ENCODE data around the gene KL. TPM values are rescaled to one million over a fixed set of nuclear protein-coding genes. Genes with fewer than 3 reads are reported as not detected.
A peak's percentile ranks its signal among the peaks of the same experiment; 100 is the strongest.

KL gene
- total RNA-seq, 2 experiments from 2014 or later: 0.35 to 0.37 TPM

DNA sequence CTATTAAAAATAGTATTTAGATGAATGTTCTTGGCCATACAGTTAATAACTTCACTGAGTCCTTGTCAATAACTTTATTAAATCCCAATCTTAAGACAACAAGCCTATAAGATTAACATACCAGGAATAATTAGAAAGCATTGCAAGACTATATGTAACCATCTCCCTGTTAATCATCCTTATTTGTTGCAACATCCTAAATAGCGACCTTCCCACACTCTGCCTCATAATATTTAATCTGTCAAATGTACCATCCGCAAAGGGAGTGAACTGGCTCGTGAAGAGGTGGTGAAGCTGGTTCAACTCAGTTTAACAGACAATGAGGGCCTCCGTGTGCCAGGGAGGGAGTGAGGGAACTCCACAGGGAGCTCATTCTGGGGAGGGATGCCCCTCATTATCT, 33.9 kb downstream of the KL start:
- ATAC-seq (no peak), DNase-seq (no peak)
- POLR2A ChIA-PET: no interaction called here
- intact Hi-C loops (cut with DNase I, micrococcal nuclease): no loop called here
- no peaks in the 10 kb centered on the region for H3K9me3 Mint-ChIP-seq (ENCODE audit: low read depth)
- peaks cover 6% of the 10 kb centered on the region for H3K27me3 Mint-ChIP-seq
- no peaks in the 10 kb centered on the region for H3K36me3 Mint-ChIP-seq (ENCODE audit: low read depth)
- no peaks in the 10 kb centered on the region for H3K4me1 Mint-ChIP-seq
- CTCF ChIA-PET: no interaction called here
- no peak overlapping the region for H3K4me3 Mint-ChIP-seq
- no peak overlapping the region for H3K27ac Mint-ChIP-seq

DNA sequence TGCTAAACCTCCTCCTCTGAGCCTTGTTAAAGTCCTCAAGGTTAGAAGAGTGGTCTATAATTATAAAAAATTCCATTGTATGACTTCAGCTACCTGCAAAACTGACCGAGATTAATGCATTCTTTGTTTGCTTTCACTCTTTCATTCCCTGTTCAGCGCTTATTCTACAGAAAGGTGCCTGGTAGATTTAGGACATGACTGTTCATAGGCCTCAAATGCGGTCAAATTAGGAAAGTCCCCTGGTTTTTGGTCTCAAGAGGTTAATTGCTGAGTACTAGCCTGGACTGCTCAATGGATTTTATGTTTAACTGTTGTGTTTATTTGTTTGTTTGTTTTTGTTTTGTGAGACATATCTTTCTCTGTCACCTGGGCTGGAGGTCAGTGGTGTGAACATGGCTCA, 35.4 kb downstream of the KL start:
- Mint-ChIP-seq H3K9me3 (ENCODE audit: low read depth) (no peaks in the 10 kb centered on the region), H3K36me3 (ENCODE audit: low read depth) (no peaks in the 10 kb centered on the region), H3K4me1 (no peaks in the 10 kb centered on the region), H3K27me3 (peaks cover 9% of the 10 kb centered on the region), H3K27ac (no peak overlapping the region), H3K4me3 (no peak overlapping the region)
- DNase-seq (no peak), ATAC-seq (no peak)
- ChIA-PET POLR2A (no interaction called here), CTCF (no interaction called here)
- intact Hi-C loops (cut with DNase I, micrococcal nuclease): no loop called here

DNA sequence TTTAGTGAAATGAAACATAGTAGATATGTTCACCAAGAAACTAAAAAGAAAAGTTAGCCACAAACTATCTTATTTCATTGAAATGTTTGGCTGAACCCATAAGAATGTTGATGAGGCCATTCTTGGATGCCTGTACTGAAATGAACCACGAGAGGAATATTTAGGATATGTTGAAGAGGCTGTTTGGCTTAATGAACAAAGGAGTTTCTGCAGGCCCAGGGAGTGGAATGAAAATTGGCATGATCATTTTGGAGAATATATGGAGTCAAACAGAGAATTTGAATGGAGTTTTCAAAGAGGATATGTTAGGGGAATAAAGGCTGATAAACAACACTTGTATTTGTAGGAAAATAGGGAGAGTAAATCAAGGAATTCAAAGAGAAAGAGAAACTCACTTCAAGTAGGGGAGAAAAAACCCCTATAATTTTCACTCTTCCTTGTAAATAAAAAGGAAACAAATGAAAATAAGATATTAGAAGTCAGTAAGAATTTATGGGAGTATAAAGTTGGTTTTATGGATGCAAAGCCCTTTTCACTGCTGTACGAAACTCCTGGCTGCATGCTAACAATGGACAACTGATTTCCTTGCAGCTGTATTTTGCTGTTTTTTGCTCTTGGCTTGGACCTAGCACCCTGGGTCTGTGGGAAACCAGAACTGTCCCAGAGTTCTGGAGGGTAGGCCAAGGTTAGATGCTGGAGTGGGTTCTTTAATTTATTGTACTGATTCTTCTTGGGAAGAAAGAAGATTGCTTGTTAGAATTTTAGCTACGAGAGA, 36.5 kb downstream of the KL start:
- POLR2A ChIA-PET: no interaction called here
- no peaks in the 10 kb centered on the region for H3K9me3 Mint-ChIP-seq (ENCODE audit: low read depth)
- H3K27me3 Mint-ChIP-seq: peaks cover 5% of the 10 kb centered on the region
- CTCF ChIA-PET: no interaction called here
- ATAC-seq (no peak), DNase-seq (no peak)
- no peaks in the 10 kb centered on the region for H3K36me3 Mint-ChIP-seq (ENCODE audit: low read depth)
- no peak overlapping the region for H3K27ac Mint-ChIP-seq
- intact Hi-C loops (cut with DNase I, micrococcal nuclease): no loop called here
- no peaks in the 10 kb centered on the region for H3K4me1 Mint-ChIP-seq
- H3K4me3 Mint-ChIP-seq: no peak overlapping the region

DNA sequence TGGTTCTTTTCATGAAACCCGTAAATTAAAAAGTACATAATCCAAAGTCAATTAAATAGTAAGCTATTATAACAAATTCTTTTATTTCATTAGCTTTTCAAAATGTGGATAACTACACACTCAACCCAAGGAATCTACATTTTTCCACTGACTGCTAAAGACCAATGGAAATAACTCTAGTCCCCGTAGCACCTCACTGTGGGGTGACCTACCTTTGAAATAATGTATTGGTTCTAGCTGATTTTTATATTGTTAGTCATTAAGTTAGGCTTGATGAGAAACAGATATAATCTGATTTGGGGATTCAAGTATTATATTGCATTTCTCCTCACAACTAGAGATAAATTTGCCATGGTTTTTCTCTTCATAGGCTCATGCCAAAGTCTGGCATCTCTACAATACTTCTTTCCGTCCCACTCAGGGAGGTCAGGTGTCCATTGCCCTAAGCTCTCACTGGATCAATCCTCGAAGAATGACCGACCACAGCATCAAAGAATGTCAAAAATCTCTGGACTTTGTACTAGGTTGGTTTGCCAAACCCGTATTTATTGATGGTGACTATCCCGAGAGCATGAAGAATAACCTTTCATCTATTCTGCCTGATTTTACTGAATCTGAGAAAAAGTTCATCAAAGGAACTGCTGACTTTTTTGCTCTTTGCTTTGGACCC, 37.3 kb downstream of the KL start:
- Mint-ChIP-seq H3K9me3 (ENCODE audit: low read depth) (no peaks in the 10 kb centered on the region), H3K36me3 (ENCODE audit: low read depth) (no peaks in the 10 kb centered on the region), H3K27me3 (peaks cover 7% of the 10 kb centered on the region), H3K4me1 (no peaks in the 10 kb centered on the region), H3K4me3 (no peak overlapping the region), H3K27ac (no peak overlapping the region)
- intact Hi-C loops (cut with DNase I, micrococcal nuclease): no loop called here
- ChIA-PET CTCF (no interaction called here), POLR2A (no interaction called here)
- DNase-seq (no peak), ATAC-seq (no peak)

DNA sequence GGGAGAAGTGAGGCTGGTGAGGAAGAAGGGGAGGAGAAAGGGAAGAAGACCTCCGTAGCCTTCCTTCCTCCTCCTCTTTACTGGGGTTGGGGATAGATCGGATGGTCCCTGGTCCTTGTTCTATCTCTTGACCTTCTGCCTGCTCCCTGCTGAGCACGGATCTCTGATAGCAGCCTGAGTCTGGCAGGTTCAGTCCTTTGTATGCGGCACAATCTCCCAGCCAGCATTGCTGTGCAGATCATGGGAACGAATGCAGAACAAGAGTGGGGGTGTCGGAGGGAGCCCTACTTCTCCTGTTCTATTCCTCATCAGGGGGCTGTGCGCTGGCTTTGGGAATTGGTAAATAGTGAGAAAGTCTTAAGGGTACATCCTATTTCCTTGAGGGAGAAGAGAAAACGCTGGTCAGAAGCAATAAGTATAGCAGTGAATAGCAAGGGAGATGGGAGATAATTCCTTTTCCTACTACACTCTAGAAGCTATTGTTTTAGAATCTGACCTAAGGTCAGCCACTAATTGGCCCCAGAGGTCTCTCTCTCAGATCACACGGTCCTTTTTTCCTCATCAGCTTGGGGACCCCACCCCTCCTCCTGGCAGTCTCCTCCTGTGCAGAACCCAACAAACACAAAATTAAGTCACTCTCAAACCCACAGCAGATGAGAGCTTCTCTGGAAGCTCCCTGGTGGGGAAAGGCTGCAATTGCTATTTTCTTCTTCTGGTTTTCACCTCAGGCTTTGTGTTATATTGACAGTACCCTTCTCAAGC, 41.0 kb downstream of the KL start:
- intact Hi-C loops (cut with DNase I, micrococcal nuclease): no loop called here
- ATAC-seq: no peak
- H3K9me3 Mint-ChIP-seq (ENCODE audit: low read depth): no peaks in the 10 kb centered on the region
- H3K27ac Mint-ChIP-seq: no peak overlapping the region
- peaks cover 4% of the 10 kb centered on the region for H3K27me3 Mint-ChIP-seq
- ChIA-PET CTCF (interaction anchor here (0.7 to 0.9 kb wide), 2 partner anchors 26 to 579 kb away, joined by 3 read pairs; no protein-coding TSS in a partner anchor), POLR2A (no interaction called here)
- no peak overlapping the region for H3K4me3 Mint-ChIP-seq
- H3K36me3 Mint-ChIP-seq (ENCODE audit: low read depth): no peaks in the 10 kb centered on the region
- no peaks in the 10 kb centered on the region for H3K4me1 Mint-ChIP-seq
- DNase-seq: no peak

DNA sequence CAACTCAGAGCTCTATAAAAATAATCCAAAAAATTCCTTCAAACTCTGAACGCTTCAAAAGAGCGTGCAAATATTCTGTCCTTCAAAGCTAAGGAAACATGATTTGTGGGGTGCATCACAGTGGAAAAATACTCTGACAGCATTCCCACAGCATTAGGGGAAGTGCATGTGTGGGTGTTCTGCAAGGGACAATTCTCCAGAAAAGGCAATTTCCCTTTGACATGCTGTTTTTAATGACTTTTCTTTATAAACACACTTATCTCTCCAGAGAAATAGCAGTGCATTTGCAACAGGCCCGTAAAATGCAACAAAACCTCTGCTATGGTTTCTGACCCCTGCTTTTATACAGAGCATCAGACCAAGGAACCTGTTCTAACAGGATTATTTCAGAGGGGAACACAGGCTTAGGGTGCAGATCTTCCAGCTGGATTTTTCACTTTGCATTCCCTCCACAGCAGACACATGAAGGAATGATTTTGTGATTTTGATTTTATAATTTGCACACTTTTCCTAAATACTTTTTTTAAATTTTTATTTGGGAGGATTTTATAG, 42.6 kb downstream of the KL start:
- ATAC-seq (no peak), DNase-seq (no peak)
- no peaks in the 10 kb centered on the region for H3K9me3 Mint-ChIP-seq (ENCODE audit: low read depth)
- intact Hi-C loops (cut with DNase I, micrococcal nuclease): no loop called here
- H3K4me1 Mint-ChIP-seq: no peaks in the 10 kb centered on the region
- no peaks in the 10 kb centered on the region for H3K36me3 Mint-ChIP-seq (ENCODE audit: low read depth)
- ChIA-PET CTCF (interaction anchor here (0.6 kb wide), 1 partner anchor 22 kb away, joined by 3 read pairs; no protein-coding TSS in a partner anchor), POLR2A (no interaction called here)
- H3K27ac Mint-ChIP-seq: no peak overlapping the region
- peaks cover 4% of the 10 kb centered on the region for H3K27me3 Mint-ChIP-seq
- no peak overlapping the region for H3K4me3 Mint-ChIP-seq

DNA sequence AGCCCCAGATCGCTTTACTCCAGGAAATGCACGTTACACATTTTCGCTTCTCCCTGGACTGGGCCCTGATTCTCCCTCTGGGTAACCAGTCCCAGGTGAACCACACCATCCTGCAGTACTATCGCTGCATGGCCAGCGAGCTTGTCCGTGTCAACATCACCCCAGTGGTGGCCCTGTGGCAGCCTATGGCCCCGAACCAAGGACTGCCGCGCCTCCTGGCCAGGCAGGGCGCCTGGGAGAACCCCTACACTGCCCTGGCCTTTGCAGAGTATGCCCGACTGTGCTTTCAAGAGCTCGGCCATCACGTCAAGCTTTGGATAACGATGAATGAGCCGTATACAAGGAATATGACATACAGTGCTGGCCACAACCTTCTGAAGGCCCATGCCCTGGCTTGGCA, 44.6 kb downstream of the KL start:
- H3K27ac Mint-ChIP-seq: no peak overlapping the region
- CTCF ChIA-PET: no interaction called here
- H3K36me3 Mint-ChIP-seq (ENCODE audit: low read depth): no peaks in the 10 kb centered on the region
- POLR2A ChIA-PET: no interaction called here
- H3K4me3 Mint-ChIP-seq: no peak overlapping the region
- H3K4me1 Mint-ChIP-seq: no peaks in the 10 kb centered on the region
- intact Hi-C loops (cut with DNase I, micrococcal nuclease): no loop called here
- no peak for DNase-seq
- peaks cover 4% of the 10 kb centered on the region for H3K27me3 Mint-ChIP-seq
- no peaks in the 10 kb centered on the region for H3K9me3 Mint-ChIP-seq (ENCODE audit: low read depth)
- ATAC-seq: no peak

DNA sequence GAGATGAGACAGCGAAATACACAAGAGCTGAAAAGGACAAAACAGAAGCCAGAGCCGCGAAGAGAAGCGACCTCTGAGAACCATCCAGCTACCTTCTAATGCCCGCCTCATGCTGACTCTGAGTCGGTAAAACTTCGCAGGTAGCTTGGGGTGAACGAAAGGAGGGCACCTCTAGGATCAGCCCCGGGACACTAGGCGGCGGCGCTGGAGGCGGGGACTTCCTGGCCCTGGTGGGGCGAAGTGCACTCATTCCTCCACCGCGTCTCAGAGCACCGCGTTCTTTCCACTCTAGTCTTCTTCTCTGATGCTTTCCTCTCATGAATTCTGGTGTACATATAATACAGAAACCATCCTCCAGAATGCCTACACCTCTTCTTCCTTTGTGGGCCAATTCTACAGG, 50.1 kb downstream of the KL start:
- no peaks in the 10 kb centered on the region for H3K36me3 Mint-ChIP-seq (ENCODE audit: low read depth)
- ChIA-PET CTCF (no interaction called here), POLR2A (no interaction called here)
- intact Hi-C loops (cut with DNase I, micrococcal nuclease): no loop called here
- no peak overlapping the region for H3K4me3 Mint-ChIP-seq
- no peak for DNase-seq
- H3K4me1 Mint-ChIP-seq: no peaks in the 10 kb centered on the region
- H3K9me3 Mint-ChIP-seq (ENCODE audit: low read depth): no peaks in the 10 kb centered on the region
- no peak overlapping the region for H3K27ac Mint-ChIP-seq
- no peak for ATAC-seq
- H3K27me3 Mint-ChIP-seq: no peaks in the 10 kb centered on the region

DNA sequence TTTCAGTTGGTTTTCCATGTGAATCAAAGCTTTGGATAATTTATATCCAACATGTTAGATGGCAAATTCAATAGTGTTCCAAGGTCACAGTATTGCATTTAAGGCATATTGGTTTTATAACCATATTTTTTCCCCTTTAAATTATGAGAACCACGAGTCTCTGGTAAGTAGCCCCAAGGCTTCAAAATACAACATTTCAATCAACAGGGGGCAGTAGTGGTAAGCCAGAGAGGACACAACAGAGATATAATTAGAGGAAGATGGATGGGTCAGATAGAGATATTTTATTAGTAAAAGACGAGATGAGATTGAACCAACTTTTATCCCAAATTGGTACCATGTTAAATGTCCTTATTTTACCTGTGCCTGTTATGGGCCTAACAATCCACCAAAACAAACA, 53.1 kb downstream of the KL start:
- POLR2A ChIA-PET: no interaction called here
- Mint-ChIP-seq H3K4me1 (no peaks in the 10 kb centered on the region), H3K9me3 (ENCODE audit: low read depth) (no peaks in the 10 kb centered on the region), H3K4me3 (no peak overlapping the region), H3K27me3 (no peaks in the 10 kb centered on the region), H3K36me3 (ENCODE audit: low read depth) (no peaks in the 10 kb centered on the region), H3K27ac (no peak overlapping the region)
- no peak for DNase-seq
- CTCF ChIA-PET: no interaction called here
- ATAC-seq: no peak
- intact Hi-C loops (cut with DNase I, micrococcal nuclease): no loop called here

DNA sequence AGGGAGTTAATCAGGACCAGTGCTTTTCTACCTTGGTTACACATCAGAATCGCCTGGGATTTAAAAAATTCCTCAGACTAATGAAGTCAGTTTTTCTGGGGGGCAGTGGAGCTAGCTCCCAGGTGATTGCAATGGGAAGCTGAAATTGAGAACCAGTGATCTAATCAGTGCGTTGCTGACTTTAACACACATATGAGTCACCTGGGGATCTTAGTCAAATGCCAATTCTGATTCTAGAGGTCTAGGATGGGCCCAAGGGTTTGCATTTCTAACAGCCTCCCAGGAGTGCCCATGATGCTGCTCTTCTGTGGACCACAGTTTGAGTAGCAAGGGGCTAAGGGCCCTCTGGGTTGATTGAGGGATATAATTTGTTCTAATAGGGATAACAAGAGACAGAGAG, 54.5 kb downstream of the KL start:
- intact Hi-C loops (cut with DNase I, micrococcal nuclease): no loop called here

DNA sequence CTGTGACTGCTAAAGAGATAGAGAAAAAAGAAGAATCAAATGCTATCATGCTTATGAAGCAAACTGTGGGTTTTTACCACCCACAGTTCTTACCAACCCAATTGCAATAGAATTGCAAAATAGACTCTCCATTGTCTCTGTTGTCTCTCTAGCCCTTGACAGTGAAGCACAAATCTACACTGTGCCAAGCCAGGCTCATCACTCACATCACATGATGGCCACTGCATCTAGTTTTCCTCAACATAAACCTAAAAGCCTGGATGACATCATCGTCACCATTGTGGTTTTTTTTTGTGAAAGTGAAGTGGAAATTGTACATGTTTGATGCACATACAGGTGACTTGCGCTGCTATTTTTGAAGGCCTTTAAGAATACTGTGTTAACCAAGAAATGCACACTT, 56.1 kb downstream of the KL start:
- Mint-ChIP-seq H3K27me3 (no peaks in the 10 kb centered on the region), H3K9me3 (ENCODE audit: low read depth) (no peaks in the 10 kb centered on the region), H3K4me3 (no peak overlapping the region), H3K27ac (no peak overlapping the region), H3K36me3 (ENCODE audit: low read depth) (no peaks in the 10 kb centered on the region), H3K4me1 (no peaks in the 10 kb centered on the region)
- ChIA-PET CTCF (no interaction called here), POLR2A (no interaction called here)
- ATAC-seq: peak; percentile 55
- intact Hi-C loops (cut with DNase I, micrococcal nuclease): no loop called here
- no peak for DNase-seq

More for the DNA sequence above, 54.5 kb downstream of the KL start:
- Mint-ChIP-seq H3K36me3 (ENCODE audit: low read depth) (no peaks in the 10 kb centered on the region), H3K9me3 (ENCODE audit: low read depth) (no peaks in the 10 kb centered on the region), H3K4me3 (no peak overlapping the region), H3K27me3 (no peaks in the 10 kb centered on the region), H3K27ac (no peak overlapping the region), H3K4me1 (no peaks in the 10 kb centered on the region)
- DNase-seq (no peak), ATAC-seq (peak; percentile 51)
- ChIA-PET POLR2A (no interaction called here), CTCF (interaction anchor here (0.7 kb wide), 1 partner anchor 228 kb away, joined by 3 read pairs; no protein-coding TSS in a partner anchor)

DNA sequence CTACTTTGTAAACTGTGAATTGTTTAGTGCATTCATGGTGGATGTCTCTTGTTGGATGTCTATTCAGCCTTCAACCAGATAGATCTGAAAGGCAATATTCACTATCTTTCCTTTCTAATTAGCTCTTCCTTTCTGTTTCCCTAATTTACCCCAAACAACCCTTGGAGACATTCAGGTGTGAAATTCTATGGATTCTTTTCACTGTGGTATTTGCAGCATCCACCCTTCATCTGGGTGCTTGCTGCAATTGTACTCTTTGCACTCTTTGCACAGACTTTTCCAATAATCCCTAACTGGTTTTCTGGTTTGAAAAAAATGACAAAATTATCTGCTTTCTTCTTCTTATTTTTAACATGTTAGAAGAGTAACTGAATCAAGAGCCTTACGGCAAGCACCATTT, 56.5 kb downstream of the KL start:
- Mint-ChIP-seq H3K4me3 (no peak overlapping the region), H3K27me3 (no peaks in the 10 kb centered on the region), H3K9me3 (ENCODE audit: low read depth) (no peaks in the 10 kb centered on the region), H3K36me3 (ENCODE audit: low read depth) (no peaks in the 10 kb centered on the region), H3K27ac (no peak overlapping the region), H3K4me1 (no peaks in the 10 kb centered on the region)
- DNase-seq: no peak
- CTCF ChIA-PET: no interaction called here
- intact Hi-C loops (cut with DNase I, micrococcal nuclease): no loop called here
- POLR2A ChIA-PET: no interaction called here
- ATAC-seq: no peak

Measured in activated CD4-positive, alpha-beta T cell treated with anti-CD3 and anti-CD28 coated beads for 36 hours (primary cell).